Activated naive CD4-positive, alpha-beta T cell treated with anti-CD3 and anti-CD28 coated beads, Interleukin-2, amount 50 U/mL, for 24 hours (primary cell): ENCODE measurements around the gene SMIM43.

Source experiments
- H3K27ac Mint-ChIP-seq: one replicate; pipeline ENCODE4 v1.8.0; 2021; ENCODE audit warnings: mild to moderate bottlenecking, mixed read lengths
- H3K27me3 Mint-ChIP-seq: one replicate; pipeline ENCODE4 v1.8.0; 2021; ENCODE audit warnings: mixed read lengths
- H3K36me3 Mint-ChIP-seq: one replicate; pipeline ENCODE4 v1.8.0; 2021; ENCODE audit warnings: mixed read lengths
- H3K4me1 Mint-ChIP-seq: one replicate; pipeline ENCODE4 v1.8.0; 2021; ENCODE audit warnings: mixed read lengths
- H3K4me3 Mint-ChIP-seq: one replicate; pipeline ENCODE4 v1.8.0; 2021; ENCODE audit warnings: mild to moderate bottlenecking, mixed read lengths
- H3K9me3 Mint-ChIP-seq: one replicate; pipeline ENCODE4 v1.8.0; 2021; ENCODE audit warnings: mixed read lengths

SMIM43 gene

DNA sequence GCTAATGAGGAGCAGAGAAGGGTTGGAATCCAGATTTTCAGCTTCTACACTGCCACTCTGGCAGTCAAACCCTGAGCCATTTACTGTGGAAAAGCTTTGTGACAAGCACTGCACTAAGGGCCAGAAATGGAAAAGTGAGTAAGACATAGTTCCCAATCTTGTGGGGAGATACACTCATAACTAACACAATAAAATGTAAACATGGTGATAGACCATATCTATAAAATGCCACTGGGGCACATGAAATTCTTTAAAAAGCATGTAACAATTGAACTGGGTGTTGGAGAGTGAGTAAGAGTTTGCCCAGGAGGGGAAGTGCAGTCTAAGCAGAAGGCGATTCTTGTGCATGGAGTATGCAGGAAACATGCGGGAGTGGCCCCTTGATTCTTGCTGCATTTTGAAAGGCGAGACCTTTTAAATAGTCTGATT lies 36.2 kb downstream of the SMIM43 start:
- no peaks in the 10 kb centered on the region for H3K4me1 Mint-ChIP-seq
- no peak overlapping the region for H3K4me3 Mint-ChIP-seq
- no peaks in the 10 kb centered on the region for H3K36me3 Mint-ChIP-seq
- H3K27me3 Mint-ChIP-seq: peaks cover 3% of the 10 kb centered on the region
- peak overlapping the region; percentile 6 for H3K27ac Mint-ChIP-seq
- no peaks in the 10 kb centered on the region for H3K9me3 Mint-ChIP-seq

DNA sequence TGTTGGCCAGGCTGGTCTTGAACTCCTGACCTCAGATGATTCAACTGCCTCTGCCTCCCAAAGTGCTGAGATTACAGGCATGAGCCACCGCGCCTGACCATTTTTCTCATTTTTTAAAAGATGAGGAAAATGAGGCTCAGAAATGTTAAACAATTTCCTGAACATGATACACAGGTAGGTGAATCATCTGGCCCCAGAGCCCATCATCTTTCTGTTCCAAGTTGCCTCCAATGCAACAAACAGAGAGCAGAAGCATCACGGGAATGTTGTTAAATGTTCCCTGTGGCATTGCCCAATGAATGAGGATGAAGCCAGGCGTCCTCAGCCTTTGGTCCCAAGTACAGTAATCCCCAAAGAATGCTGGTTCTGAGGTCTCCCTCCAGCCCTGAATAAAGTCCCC lies 36.9 kb downstream of the SMIM43 start:
- Mint-ChIP-seq H3K4me3 (no peak overlapping the region), H3K36me3 (no peaks in the 10 kb centered on the region), H3K27me3 (peaks cover 3% of the 10 kb centered on the region), H3K9me3 (no peaks in the 10 kb centered on the region), H3K4me1 (no peaks in the 10 kb centered on the region), H3K27ac (no peak overlapping the region)

DNA sequence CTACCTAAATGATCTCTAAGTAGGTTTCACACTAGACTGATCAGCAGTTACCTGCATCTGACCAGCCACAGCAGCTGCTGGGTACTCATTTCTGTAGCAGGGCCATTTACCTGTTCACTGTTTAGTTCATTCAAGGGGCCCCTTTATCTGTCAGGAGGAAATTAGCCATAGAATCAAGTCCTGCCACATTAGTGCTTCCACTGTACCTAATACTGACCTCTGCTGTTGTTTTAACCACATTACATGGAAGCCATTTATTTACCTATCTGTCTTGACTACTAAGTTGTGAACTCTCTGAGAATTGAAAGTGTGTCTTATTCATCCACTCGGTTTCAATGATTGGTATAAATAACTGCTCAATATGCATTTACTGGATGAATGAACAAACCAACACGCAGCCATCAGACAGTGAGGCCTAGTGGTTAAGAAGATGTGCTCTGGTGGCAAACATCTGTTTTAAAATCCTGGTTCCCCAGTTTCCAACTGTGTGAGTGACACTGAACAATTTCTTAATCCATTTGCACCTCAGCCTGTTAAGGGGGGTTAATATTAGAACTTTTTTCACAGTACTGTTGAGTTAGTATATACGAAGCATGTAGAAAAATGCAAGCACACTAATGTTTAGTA lies 38.2 kb downstream of the SMIM43 start:
- Mint-ChIP-seq H3K27me3 (peaks cover 3% of the 10 kb centered on the region), H3K9me3 (no peaks in the 10 kb centered on the region), H3K4me1 (no peaks in the 10 kb centered on the region), H3K36me3 (no peaks in the 10 kb centered on the region), H3K27ac (peak overlapping the region; percentile 10), H3K4me3 (no peak overlapping the region)

DNA sequence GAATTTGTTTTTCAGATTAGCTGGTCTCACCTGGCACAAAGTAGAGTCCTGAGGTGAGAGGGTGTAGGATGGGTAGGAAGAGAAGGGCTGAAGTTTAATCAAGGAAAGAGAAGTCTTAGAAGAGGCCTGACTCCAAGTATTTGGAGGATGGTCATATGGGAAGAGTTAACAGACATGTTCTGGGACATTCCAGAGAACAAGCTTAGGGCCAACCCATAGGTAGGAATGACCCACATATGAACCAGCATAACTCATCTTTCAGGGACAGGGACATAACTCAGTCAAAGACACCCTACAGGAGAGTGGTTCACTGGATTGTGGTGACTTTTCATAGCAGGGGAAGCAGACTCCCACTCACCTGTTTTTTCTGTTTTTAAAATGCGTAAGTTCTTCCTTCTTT lies 40.3 kb downstream of the SMIM43 start:
- Mint-ChIP-seq H3K9me3 (no peaks in the 10 kb centered on the region), H3K27me3 (no peaks in the 10 kb centered on the region), H3K36me3 (no peaks in the 10 kb centered on the region), H3K27ac (no peak overlapping the region), H3K4me1 (no peaks in the 10 kb centered on the region), H3K4me3 (no peak overlapping the region)

DNA sequence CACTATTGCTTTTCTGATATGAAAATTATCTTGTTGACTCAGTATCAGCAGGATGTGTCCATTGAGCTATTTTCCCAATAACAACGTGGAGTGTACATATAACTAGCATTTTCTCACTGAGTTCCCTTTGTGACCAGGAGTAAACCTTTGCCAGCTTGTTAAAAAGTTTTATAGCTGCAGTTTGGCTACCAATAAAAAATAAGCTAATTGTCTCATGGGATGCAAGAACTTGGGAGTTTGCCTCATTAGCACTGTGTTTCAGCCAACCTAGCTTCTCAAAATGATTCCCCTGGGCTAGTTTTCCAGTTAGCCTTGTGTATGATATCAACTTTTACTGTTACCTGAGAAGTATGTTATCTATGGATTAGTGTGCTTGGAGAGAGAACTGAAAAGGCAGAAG lies 43.3 kb downstream of the SMIM43 start:
- H3K4me1 Mint-ChIP-seq: no peaks in the 10 kb centered on the region
- H3K9me3 Mint-ChIP-seq: no peaks in the 10 kb centered on the region
- H3K4me3 Mint-ChIP-seq: no peak overlapping the region
- peaks cover 5% of the 10 kb centered on the region for H3K27me3 Mint-ChIP-seq
- H3K27ac Mint-ChIP-seq: no peak overlapping the region
- H3K36me3 Mint-ChIP-seq: no peaks in the 10 kb centered on the region

DNA sequence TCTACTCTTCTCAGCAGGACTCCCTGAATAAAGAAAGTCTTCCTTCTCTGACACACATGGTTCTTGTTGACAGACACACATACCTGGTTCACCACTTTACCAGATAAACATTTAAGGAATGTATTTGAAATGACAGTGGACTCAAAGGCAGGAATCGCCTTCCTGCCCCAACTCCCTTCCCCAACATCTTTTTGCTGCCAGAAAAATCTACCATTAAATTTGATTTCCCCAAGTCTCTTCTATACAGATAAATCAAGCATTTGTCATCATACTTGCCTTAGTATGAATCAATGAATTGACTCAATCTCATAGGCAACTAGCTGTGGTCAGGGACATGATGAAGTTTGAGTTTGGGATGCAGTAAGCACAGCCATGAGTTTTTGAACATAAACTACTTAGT lies 44.9 kb downstream of the SMIM43 start:
- Mint-ChIP-seq H3K4me3 (no peak overlapping the region), H3K27ac (no peak overlapping the region), H3K9me3 (no peaks in the 10 kb centered on the region), H3K27me3 (peaks cover 11% of the 10 kb centered on the region), H3K4me1 (no peaks in the 10 kb centered on the region), H3K36me3 (no peaks in the 10 kb centered on the region)

DNA sequence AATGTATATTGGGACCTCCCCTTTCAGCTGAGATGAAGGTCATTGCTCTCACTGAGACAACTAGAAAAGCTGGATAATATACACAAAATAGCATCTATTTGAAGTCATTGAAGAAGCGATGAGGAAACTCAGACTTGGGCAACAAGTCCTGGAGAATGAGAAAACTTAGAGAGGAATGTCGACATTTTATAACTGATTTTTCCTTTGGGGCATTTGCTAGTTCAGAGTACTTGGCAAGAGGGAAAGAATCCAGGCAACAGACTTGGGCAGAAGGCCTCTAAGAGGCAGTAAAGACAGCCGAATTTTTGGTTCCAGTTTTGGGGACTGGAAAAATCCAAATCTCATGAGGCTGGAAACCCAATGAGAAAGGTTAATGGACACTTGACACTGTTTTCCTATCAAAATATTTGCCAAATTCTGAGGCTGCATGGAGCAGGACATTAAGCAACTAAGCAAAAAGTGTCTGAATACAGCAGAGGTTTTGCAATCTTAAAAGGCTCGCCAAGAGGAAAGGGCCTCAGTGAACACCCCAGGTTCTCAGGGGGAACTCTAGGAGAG lies 47.2 kb downstream of the SMIM43 start:
- H3K27me3 Mint-ChIP-seq: peaks cover 17% of the 10 kb centered on the region
- no peaks in the 10 kb centered on the region for H3K4me1 Mint-ChIP-seq
- no peaks in the 10 kb centered on the region for H3K9me3 Mint-ChIP-seq
- no peak overlapping the region for H3K4me3 Mint-ChIP-seq
- H3K36me3 Mint-ChIP-seq: no peaks in the 10 kb centered on the region
- H3K27ac Mint-ChIP-seq: no peak overlapping the region

DNA sequence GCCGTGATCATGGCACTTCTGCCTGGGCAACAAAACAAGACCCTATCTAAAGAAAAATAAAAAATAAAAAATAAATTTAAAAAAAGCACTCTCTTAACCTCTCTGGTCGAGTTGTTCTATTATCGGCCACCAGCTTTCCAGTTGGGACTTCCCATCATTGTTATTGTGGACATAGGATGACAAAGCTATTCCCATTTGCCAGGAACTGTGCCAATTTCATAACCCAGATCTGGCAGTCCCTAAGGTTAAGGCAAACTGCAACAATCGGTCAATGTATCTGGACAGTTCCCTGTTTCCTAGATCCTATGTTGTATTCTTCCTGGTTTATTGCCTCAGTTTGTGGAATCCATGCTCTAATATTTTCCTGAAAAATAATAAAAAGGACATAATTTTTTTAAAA lies 50.4 kb downstream of the SMIM43 start:
- Mint-ChIP-seq H3K27ac (no peak overlapping the region), H3K36me3 (no peaks in the 10 kb centered on the region), H3K4me1 (peaks cover 4% of the 10 kb centered on the region), H3K27me3 (peaks cover 32% of the 10 kb centered on the region), H3K4me3 (no peak overlapping the region), H3K9me3 (no peaks in the 10 kb centered on the region)

DNA sequence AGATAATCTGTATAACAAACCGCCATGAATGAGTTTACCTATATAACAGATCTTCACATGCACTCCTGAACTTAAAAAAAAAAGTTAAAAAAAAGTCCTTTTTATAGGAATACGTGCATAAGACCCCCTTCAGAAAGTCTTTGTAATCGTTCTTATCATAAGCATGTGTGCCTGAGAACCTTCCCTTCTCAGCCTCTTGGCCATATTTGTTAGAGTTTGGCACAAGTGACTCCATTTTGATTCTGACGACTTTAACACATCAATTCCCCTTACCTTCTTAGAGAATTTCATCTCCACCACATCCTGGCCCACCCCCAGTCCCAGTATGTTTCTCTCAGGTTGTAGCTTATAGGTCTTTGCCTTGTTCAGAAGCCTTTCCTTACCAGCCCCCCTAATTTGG lies 52.2 kb downstream of the SMIM43 start:
- Mint-ChIP-seq H3K9me3 (no peaks in the 10 kb centered on the region), H3K27ac (no peak overlapping the region), H3K4me1 (peaks cover 4% of the 10 kb centered on the region), H3K27me3 (peaks cover 38% of the 10 kb centered on the region), H3K4me3 (no peak overlapping the region), H3K36me3 (no peaks in the 10 kb centered on the region)

DNA sequence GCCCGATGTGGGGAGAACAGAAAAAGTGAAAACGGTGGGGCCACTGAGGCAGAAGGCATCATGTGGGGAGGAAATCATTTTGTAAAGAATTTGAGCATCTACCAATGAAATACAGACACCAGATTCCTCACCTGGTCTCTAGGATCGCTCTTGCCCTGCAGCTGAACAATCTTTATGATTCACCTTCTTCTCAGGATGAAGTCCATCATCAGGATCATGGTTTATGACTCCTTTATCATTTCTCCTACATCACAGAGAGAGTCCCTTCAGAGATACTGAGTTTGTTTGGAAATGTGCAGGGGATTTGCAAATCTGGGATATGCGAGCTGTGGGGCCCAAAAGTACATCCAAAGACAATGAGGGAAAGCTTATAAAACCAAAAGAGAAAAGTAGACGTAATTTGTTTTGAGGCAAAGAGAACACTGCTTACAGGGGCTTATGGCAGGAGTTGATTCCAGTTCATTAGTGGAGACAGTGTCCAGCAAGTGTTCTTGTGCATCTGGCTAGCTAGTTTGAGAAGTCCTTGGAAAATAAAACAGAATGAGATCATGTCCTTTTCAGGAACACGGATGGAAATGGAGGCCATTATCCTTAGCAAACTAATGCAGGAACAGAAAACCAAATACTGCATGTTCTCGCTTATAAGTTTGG lies 52.8 kb downstream of the SMIM43 start:
- H3K4me1 Mint-ChIP-seq: peaks cover 4% of the 10 kb centered on the region
- H3K27ac Mint-ChIP-seq: no peak overlapping the region
- H3K27me3 Mint-ChIP-seq: peaks cover 38% of the 10 kb centered on the region
- H3K4me3 Mint-ChIP-seq: no peak overlapping the region
- no peaks in the 10 kb centered on the region for H3K9me3 Mint-ChIP-seq
- no peaks in the 10 kb centered on the region for H3K36me3 Mint-ChIP-seq

DNA sequence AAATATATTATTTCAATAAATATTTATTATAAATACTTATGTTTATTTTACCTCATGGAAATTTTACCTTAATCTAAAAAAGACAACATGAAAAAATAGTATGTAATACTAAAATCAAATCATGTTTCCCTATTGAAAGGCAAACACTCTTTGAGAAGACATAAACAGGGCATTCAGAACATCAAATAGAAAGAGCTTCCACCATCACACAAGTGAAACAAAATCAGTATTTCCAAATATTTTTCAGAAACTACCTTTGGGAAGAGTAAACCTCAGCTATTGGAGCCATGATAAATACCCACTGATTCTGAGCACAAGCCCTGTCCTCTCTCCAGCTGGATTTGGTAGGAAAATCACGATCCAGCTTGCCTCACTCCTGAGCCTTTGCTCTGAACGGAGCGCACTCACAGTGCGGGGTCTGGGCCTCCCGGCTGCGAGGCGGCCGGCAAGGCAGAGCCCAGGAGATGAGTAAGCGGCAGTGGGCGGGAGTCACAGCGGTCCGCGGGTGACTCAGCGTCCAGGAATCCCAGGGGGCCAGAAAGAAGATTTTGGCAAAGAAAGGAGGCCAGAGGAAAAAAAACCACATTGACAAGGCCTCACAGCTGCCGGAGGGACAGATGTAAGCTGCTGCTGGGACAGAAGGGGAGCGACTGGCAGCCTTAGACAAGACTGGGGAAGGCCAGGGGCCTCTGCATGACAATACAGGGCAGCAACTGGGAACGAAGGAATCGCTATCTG lies 53.5 kb downstream of the SMIM43 start:
- Mint-ChIP-seq H3K4me1 (peaks cover 10% of the 10 kb centered on the region), H3K9me3 (no peaks in the 10 kb centered on the region), H3K27me3 (peaks cover 36% of the 10 kb centered on the region), H3K27ac (no peak overlapping the region), H3K36me3 (no peaks in the 10 kb centered on the region), H3K4me3 (peak overlapping the region; percentile 15)

DNA sequence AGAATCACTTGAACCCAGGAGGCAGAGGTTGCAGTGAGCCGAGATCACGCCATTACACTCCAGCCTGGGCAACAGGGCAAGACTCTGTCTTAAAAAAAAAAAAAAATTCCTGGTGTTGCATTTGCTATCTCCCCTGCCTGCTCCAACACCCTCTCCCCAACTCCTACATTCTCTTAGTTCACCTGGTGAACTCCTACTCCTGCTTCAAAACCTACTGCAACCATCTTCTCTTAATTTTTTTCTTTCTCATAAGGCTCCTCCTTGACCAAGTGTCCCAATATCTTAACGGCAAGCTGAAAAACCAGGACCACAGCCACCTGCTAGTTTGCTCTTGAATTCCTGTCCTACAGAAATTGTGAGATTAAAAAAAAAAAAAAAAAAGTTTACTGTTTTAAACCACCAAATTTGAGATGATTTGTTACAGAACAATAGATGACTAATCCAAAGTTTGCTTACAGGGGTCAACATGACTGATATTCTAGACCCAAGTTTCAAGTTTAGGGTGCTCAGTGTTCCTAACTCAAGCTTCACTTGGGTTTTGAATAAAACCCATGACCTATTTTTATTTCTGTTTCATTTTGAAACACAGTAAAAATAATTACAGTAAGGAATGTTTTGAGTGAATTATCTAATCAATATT lies 55.1 kb downstream of the SMIM43 start:
- H3K4me3 Mint-ChIP-seq: no peak overlapping the region
- H3K9me3 Mint-ChIP-seq: no peaks in the 10 kb centered on the region
- H3K4me1 Mint-ChIP-seq: peaks cover 12% of the 10 kb centered on the region
- no peaks in the 10 kb centered on the region for H3K36me3 Mint-ChIP-seq
- peak overlapping the region; percentile 44 for H3K27ac Mint-ChIP-seq
- H3K27me3 Mint-ChIP-seq: peaks cover 28% of the 10 kb centered on the region
